Activated T-cell treated with anti-CD3 and anti-CD28 coated beads, Interleukin-2, amount 50 U/mL, for 4 hours (primary cell): ENCODE measurements around the gene CCL13. TPM values are rescaled to one million over a fixed set of nuclear protein-coding genes. Genes with fewer than 3 reads are reported as not detected.
"Not testable (repeated sequence)": the region's sequence is repeated elsewhere in the genome, so short reads cannot be mapped to it uniquely, and the experiment has no call there.

Experiments
- ATAC-seq, 2 donors: fragments of 200-7000 bp; cut with Tn5 transposase; one replicate each; pipeline ENCODE4 v1.10.0; 2021
- DNase-seq: peaks from one replicate; pipeline ENCODE4 v3.0.0-alpha.2; 2020
- H3K27me3 Mint-ChIP-seq: one replicate; pipeline ENCODE4 v1.8.0; 2021; ENCODE audit warnings: low read depth, mixed read lengths
- H3K36me3 Mint-ChIP-seq: one replicate; pipeline ENCODE4 v1.8.0; 2022; ENCODE audit warnings: mixed read lengths; ENCODE audit not compliant: insufficient read depth
- H3K4me1 Mint-ChIP-seq: one replicate; pipeline ENCODE4 v1.8.0; 2021; ENCODE audit warnings: low read depth, mixed read lengths
- H3K4me3 Mint-ChIP-seq: one replicate; pipeline ENCODE4 v1.8.0; 2021; ENCODE audit warnings: mild to moderate bottlenecking, moderate library complexity, mixed read lengths
- H3K9me3 Mint-ChIP-seq: one replicate; pipeline ENCODE4 v1.8.0; 2021; ENCODE audit warnings: mixed read lengths
- total RNA-seq, 3 donors: library from RNA; stranded (reverse); gene quantifications; one replicate each; pipeline ENCODE4 v1.2.1, GENCODE V29; 2021

CCL13 gene
- not detected for total RNA-seq

- Mint-ChIP-seq H3K36me3 (no peaks in the 10 kb centered on the region), H3K4me3 (no peak within 1 kb of the TSS), H3K4me1 (no peaks in the 10 kb centered on the region), H3K9me3 (peaks cover 6% of the 10 kb centered on the region), H3K27me3 (peaks cover 11% of the 10 kb centered on the region)
- no peak for DNase-seq
- ATAC-seq, result no peak
Observed at GRCh38 chr17:34356194-34356593, at the start of gene CCL13. Gene CCL13, plus strand, starts transcription at chr17:34356480. Its CDS starts 47 bp downstream, at chr17:34356527.

DNA sequence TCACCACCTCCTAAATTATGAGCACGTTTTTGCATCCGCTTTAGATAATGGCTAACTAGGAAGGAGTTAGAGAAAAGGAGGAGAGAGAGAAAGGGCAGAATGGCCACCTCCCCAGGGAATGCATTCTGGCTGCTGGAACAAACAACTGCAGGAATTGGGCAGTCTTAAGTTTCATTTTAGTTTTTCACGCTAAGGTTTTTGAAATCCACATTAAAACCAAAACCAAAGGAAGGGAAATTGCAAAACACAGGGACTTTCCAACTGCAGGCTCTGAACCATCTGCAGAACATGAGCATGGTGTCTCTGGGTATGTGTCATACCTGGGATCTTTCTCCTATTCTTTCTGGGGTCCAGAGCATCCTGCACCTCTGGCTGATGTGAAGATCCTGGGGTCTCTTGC, 49.2 kb upstream of the CCL13 start:
- no peaks in the 10 kb centered on the region for H3K9me3 Mint-ChIP-seq
- no peaks in the 10 kb centered on the region for H3K4me1 Mint-ChIP-seq
- DNase-seq (no peak), ATAC-seq (no peak)
- H3K4me3 Mint-ChIP-seq, result no peak overlapping the region
- peaks cover 3% of the 10 kb centered on the region for H3K27me3 Mint-ChIP-seq
- H3K36me3 Mint-ChIP-seq, result no peaks in the 10 kb centered on the region

DNA sequence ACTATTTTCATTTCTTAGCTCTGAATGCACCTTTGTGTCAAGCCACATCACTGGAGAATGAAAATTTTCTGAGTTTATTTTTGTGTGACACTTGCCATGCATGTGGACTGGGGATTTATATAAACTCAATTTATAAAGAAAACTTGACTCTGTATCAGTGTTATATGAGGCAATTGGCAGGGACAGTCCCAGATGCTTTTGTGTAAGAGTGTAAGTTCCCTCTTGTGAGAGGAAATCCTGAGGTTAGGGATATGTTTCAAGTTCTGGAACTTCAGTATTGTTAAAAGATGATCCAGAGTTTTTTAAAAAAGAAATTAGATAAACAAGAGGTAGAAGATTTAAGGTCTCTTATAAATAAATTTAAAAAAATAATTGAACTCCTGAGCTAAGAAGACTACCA, 47.9 kb upstream of the CCL13 start:
- ATAC-seq, result no peak
- no peaks in the 10 kb centered on the region for H3K9me3 Mint-ChIP-seq
- no peak for DNase-seq
- no peaks in the 10 kb centered on the region for H3K36me3 Mint-ChIP-seq
- H3K27me3 Mint-ChIP-seq, result peaks cover 11% of the 10 kb centered on the region
- H3K4me1 Mint-ChIP-seq, result no peaks in the 10 kb centered on the region
- H3K4me3 Mint-ChIP-seq, result no peak overlapping the region

DNA sequence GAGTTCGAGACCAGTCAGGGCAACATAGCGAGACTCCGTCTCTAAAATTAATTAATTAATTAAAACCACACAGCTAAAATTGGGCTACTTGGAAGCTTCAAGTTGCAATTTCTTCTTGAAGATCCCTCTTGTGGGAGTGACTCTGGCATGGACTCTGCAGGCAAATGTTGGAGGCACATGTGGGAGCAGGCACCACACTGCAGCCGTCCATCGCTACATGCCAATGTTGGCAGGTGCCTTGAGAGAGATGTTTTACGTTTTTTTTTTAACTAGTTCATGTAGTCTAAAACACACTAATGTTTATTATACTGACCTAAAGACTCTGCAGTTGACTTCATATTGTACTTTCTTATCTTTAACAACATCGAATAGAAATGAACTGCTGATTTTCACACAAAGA, 45.0 kb upstream of the CCL13 start:
- Mint-ChIP-seq H3K36me3 (no peaks in the 10 kb centered on the region), H3K9me3 (no peaks in the 10 kb centered on the region), H3K27me3 (peaks cover 15% of the 10 kb centered on the region), H3K4me3 (no peak overlapping the region), H3K4me1 (no peaks in the 10 kb centered on the region)
- ATAC-seq (no peak), DNase-seq (no peak)

GRCh38 chr17:34312080-34312479, 44.2 kb upstream of the CCL13 start:
- no peaks in the 10 kb centered on the region for H3K36me3 Mint-ChIP-seq
- no peaks in the 10 kb centered on the region for H3K4me1 Mint-ChIP-seq
- no peak for ATAC-seq
- H3K4me3 Mint-ChIP-seq, result no peak overlapping the region
- no peak for DNase-seq
- H3K9me3 Mint-ChIP-seq, result no peaks in the 10 kb centered on the region
- H3K27me3 Mint-ChIP-seq, result peaks cover 18% of the 10 kb centered on the region

GRCh38 chr17:34313164-34313563, 43.1 kb upstream of the CCL13 start:
- H3K4me1 Mint-ChIP-seq, result no peaks in the 10 kb centered on the region
- H3K36me3 Mint-ChIP-seq, result no peaks in the 10 kb centered on the region
- no peak for ATAC-seq
- no peaks in the 10 kb centered on the region for H3K9me3 Mint-ChIP-seq
- H3K4me3 Mint-ChIP-seq, result no peak overlapping the region
- H3K27me3 Mint-ChIP-seq, result peaks cover 18% of the 10 kb centered on the region
- no peak for DNase-seq

DNA sequence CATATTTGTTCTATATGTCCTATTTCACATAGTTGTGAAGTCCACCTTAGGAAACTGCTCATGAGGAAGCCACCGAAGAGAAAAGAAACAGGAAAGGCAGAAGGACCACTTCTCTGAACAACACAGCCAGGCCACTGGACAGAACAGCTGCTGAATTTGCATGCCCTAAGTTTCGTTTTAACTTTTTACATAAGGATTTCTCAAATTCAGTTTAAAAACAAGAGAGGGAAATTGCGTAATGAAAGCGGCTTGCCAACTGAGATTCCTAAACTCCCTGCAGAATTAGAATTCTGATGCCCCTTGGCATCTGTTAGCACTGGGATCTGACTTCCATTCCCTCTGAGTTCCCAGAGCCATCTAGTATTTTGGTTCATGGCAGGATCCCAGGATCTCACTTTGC, 42.0 kb upstream of the CCL13 start:
- H3K9me3 Mint-ChIP-seq, result no peaks in the 10 kb centered on the region
- DNase-seq, result no peak
- no peak for ATAC-seq
- no peaks in the 10 kb centered on the region for H3K4me1 Mint-ChIP-seq
- peaks cover 18% of the 10 kb centered on the region for H3K27me3 Mint-ChIP-seq
- H3K36me3 Mint-ChIP-seq, result no peaks in the 10 kb centered on the region
- no peak overlapping the region for H3K4me3 Mint-ChIP-seq

DNA sequence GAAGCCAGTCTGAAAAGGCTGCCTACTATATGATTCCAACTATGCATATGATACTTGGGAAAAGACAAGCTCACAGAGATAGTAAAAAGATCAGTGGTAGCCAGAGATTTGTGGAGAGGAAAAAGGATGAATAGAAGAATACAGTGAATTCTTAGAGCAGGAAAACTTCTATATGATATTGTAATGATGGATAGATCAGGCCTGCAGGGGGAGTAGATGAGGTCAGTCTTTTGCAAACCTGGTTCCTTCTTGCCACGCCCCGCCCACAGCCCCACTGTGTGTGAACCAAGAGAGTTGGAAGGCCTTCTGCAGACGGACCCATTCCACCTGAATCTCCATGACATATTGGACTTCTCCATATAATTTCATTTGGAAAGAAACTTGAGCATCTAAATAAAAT, 37.8 kb upstream of the CCL13 start:
- no peak for DNase-seq
- no peak for ATAC-seq
- peaks cover 13% of the 10 kb centered on the region for H3K27me3 Mint-ChIP-seq
- no peaks in the 10 kb centered on the region for H3K9me3 Mint-ChIP-seq
- no peaks in the 10 kb centered on the region for H3K4me1 Mint-ChIP-seq
- no peak overlapping the region for H3K4me3 Mint-ChIP-seq
- H3K36me3 Mint-ChIP-seq, result no peaks in the 10 kb centered on the region

DNA sequence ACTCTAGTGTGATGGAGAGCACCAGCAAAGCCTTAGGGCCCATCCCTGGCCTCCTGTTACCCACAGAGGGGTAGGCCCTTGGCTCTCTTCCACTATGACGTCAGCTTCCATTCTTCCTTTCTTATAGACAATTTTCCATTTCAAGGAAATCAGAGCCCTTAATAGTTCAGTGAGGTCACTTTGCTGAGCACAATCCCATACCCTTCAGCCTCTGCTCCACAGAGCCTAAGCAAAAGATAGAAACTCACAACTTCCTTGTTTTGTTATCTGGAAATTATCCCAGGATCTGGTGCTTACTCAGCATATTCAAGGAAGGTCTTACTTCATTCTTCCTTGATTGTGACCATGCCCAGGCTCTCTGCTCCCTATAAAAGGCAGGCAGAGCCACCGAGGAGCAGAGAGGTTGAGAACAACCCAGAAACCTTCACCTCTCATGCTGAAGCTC, 37.2 kb upstream of the CCL13 start, which contains the start of gene CCL8:
CCL8 (plus strand) TSS at position 397 of the 445 bp plus-strand sequence. CDS start 67 bp downstream, outside the sequence.
- H3K4me1 Mint-ChIP-seq, result no peaks in the 10 kb centered on the region
- peaks cover 13% of the 10 kb centered on the region for H3K27me3 Mint-ChIP-seq

DNA sequence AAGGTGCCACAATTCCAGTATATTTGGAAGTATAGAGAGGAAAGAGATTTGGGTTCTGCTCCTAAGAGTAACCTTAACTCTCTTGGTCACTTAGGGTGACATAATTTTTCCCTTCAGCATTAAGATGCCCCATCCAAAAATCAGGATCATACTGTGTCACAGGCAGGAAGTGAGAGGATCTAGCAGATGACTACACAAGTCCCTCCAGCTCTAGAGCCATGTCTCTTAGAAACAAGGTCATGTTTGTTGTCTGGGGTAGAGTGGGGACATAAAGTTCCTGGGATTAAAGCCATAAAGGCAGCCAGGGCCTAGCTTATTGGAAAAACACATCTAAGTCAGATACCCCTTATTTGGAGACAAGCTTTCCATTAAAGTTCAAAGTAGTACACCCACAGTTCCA, 34.3 kb upstream of the CCL13 start:
- Mint-ChIP-seq H3K4me3 (no peak overlapping the region), H3K4me1 (no peaks in the 10 kb centered on the region), H3K36me3 (no peaks in the 10 kb centered on the region), H3K9me3 (peaks cover 10% of the 10 kb centered on the region), H3K27me3 (peaks cover 11% of the 10 kb centered on the region)
- DNase-seq (no peak), ATAC-seq (no peak)

More for the DNA sequence above, 37.2 kb upstream of the CCL13 start, which contains the start of gene CCL8:
- ATAC-seq (no peak), DNase-seq (no peak)
- Mint-ChIP-seq H3K4me3 (no peak within 1 kb of the TSS), H3K36me3 (no peaks in the 10 kb centered on the region), H3K9me3 (peaks cover 3% of the 10 kb centered on the region)

DNA sequence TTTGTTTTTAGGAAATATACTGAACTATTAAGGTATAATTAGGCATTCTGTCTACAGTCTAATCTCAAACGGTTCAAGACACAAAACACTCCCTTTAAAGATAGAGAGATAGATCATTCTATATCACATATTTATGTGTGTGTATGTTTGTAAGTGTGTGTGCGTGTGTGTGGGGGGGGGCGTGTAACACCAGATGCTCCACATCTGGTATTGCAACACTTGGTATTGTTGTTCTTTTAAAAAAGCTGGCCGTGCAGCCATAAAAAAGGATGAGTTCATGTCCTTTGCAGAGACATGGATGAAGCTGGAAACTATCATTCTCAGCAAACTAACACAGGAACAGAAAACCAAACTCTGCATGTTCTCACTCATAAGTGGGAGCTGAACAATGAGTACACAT, 28.7 kb upstream of the CCL13 start:
- H3K4me3 Mint-ChIP-seq, H3K4me1 Mint-ChIP-seq, H3K36me3 Mint-ChIP-seq, ATAC-seq, H3K9me3 Mint-ChIP-seq, DNase-seq: not testable (repeated sequence)
- H3K27me3 Mint-ChIP-seq, result peaks cover 18% of the 10 kb centered on the region

DNA sequence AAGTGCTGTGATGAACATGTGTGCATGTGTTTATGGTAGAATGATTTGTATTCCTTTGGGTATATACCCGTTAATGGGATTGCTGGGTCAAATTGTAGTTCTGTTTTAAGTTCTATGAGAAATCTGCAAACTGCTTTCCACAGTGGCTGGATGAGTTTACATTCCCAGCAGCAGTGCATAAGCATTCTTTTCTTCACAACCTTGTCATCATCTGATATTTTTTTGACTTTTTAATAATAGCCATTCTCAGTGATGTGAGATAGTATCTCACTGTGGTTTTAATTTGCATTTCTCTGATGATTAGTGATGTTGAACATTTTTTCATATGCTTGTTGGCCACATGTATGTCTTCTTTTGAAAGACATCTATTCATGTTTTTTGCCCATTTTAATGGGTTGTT, 18.6 kb upstream of the CCL13 start:
- DNase-seq (no peak), ATAC-seq (no peak)
- Mint-ChIP-seq H3K27me3 (peaks cover 42% of the 10 kb centered on the region), H3K9me3 (peaks cover 5% of the 10 kb centered on the region), H3K4me3 (no peak overlapping the region), H3K36me3 (no peaks in the 10 kb centered on the region), H3K4me1 (no peaks in the 10 kb centered on the region)

DNA sequence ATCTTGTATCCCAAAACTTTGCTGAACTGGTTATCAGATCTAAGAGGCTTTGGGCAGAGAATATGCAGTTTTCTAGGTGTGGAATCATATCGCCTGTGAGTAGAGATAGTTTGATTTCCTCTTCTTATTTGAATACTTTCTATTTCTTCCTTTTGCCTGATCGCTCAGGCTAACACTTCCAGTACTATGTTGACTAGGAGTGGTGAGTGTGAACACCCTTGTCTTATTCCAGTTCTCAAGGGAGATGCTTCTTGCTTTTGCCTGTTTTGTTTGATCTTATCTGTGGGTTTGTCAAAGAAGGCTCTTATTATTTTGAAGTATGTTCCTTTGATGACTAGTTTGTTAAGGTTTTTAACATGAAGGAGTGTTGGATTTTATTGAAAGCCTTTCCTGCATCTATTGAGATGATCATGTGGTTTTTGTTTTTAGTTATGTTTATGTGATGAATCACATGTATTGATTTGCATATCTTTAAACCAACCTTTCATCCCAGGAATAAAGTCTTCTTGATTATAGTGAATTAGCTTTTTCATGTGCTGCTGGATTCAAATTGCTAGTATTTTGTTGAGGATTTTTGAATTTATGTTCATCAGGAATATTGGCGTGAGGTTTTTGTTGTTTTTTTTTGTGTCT, 17.0 kb upstream of the CCL13 start:
- no peaks in the 10 kb centered on the region for H3K4me1 Mint-ChIP-seq
- no peaks in the 10 kb centered on the region for H3K36me3 Mint-ChIP-seq
- H3K9me3 Mint-ChIP-seq, result peaks cover 5% of the 10 kb centered on the region
- no peak for DNase-seq
- H3K27me3 Mint-ChIP-seq, result peaks cover 50% of the 10 kb centered on the region
- ATAC-seq, result no peak
- H3K4me3 Mint-ChIP-seq, result no peak overlapping the region

DNA sequence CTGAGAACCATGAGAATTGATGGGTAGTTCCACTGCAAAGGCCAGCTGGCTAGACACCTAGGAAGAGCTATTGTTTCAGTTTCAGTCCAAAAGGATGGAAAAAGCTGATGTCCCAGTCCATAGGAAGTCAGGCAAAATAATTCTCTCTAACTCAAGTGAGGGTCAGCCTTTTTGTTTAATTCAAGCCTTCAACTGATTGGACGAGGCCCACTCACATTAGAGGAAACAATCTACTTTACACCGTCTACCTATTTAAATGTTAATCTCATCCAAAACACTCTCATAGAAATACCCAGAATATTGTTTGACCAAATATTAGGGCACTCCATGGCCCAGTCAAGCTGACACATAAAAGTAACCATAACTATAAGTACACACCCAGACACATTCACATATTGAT, 14.4 kb upstream of the CCL13 start:
- Mint-ChIP-seq H3K9me3 (no peaks in the 10 kb centered on the region), H3K27me3 (peaks cover 46% of the 10 kb centered on the region), H3K4me3 (no peak overlapping the region), H3K4me1 (no peaks in the 10 kb centered on the region), H3K36me3 (no peaks in the 10 kb centered on the region)
- DNase-seq (no peak), ATAC-seq (no peak)

- Mint-ChIP-seq H3K4me3 (no peak overlapping the region), H3K9me3 (no peaks in the 10 kb centered on the region), H3K36me3 (no peaks in the 10 kb centered on the region), H3K4me1 (no peaks in the 10 kb centered on the region), H3K27me3 (peaks cover 31% of the 10 kb centered on the region)
- ATAC-seq (no peak), DNase-seq (no peak)
Observed at GRCh38 chr17:34347063-34347462, 9.2 kb upstream of the CCL13 start.
